AG09309 (cell line): ENCODE measurements around the gene RAB1A.

ENCODE experiments used
- DNase-seq: peaks from one replicate; pipeline ENCODE4 v3.0.0-alpha.2; 2010; ENCODE audit warnings: low read depth
- H3K4me3 ChIP-seq: 2 replicates; pipeline ENCODE4 v1.5.1; 2011; ENCODE audit warnings: mild to moderate bottlenecking, low read depth, low read length, moderate library complexity; ENCODE audit not compliant: control insufficient read depth
- TF ChIP-seq, protein P1 (sequence below): IDR thresholded peaks from 2 replicates; pipeline ENCODE4 v1.5.1; 2011; ENCODE audit warnings: mild to moderate bottlenecking, low read depth, low read length, inconsistent platforms; ENCODE audit not compliant: insufficient read depth, control insufficient read depth; ENCODE audit errors: missing control alignments

RAB1A gene

DNA sequence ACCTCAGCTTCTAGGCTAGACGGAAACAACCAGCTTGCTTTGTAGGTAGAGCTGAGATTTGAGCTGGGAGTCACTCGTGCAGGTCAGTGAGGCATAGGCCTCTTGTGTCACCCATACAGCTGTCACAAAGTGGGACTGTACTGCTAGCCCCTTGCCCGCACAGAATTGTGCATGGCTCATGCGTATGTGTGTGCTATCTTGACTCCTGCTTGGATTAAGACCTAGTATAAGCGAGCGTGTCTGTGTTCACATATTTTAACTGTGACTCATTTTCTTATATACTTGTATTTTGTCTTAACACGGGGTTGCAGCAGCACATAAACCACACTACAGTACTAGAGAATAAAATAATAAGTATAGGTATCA is 53.6 kb downstream of the RAB1A start:
- H3K4me3 ChIP-seq = no peak overlapping the region
- TF ChIP-seq, protein P1, sequence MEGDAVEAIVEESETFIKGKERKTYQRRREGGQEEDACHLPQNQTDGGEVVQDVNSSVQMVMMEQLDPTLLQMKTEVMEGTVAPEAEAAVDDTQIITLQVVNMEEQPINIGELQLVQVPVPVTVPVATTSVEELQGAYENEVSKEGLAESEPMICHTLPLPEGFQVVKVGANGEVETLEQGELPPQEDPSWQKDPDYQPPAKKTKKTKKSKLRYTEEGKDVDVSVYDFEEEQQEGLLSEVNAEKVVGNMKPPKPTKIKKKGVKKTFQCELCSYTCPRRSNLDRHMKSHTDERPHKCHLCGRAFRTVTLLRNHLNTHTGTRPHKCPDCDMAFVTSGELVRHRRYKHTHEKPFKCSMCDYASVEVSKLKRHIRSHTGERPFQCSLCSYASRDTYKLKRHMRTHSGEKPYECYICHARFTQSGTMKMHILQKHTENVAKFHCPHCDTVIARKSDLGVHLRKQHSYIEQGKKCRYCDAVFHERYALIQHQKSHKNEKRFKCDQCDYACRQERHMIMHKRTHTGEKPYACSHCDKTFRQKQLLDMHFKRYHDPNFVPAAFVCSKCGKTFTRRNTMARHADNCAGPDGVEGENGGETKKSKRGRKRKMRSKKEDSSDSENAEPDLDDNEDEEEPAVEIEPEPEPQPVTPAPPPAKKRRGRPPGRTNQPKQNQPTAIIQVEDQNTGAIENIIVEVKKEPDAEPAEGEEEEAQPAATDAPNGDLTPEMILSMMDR = no peak
- peak; percentile 43 for DNase-seq

DNA sequence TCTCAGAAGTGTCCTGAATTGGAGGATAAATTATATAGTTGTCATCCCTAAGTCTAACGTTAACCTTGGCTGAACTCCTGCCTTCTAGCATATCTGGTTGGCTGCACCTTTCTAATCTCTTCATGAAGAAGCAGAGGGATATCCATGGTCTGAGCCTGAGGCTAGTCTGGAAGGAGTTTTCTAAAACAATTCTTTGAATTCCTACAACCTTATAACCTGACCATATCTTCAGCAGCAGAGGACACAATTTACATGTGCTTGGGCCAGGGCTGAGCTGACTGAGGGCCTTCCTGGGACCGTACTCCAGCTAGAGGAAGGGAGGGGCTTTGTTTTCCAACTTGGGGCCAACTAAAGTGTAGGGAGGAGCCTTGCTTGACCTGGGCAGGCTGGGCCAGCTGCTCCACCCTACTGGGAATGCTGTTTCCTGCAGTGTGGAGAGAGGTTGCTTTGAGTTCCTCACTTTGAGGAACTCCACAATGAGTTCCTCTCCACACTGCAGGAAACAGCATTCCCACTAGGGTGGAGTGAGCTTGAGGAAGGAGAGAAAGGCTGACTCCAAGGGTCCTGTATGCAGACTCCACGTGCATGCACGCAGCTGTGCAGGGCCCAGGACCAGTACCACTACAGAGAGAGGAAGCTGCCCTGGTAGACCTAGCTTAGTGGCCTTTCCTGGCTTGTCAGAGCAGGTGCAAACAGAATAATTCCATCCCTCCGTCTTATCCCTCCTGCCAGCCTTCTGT is 54.1 kb downstream of the RAB1A start:
- DNase-seq = no peak
- TF ChIP-seq, protein P1 = no peak
- no peak overlapping the region for H3K4me3 ChIP-seq

DNA sequence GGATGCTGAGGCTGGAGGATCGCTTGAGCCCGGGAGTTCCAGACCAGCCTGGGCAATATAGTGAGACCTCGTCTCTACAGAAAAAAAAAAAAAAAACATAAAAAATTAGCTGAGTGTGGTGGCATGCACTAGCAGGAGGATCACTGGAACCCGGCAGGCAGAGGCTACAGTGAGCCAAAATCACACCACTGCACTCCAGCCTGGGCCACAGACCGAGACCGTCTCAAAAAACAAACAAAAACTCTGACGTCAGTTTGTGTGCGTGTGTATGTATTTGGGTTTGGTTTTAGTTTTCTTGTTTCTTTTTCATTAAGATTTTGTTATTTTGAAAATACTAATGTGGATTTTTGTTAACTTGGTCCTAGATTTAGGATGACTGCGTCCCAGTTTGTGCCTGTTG is 54.7 kb downstream of the RAB1A start:
- no peak overlapping the region for H3K4me3 ChIP-seq
- TF ChIP-seq, protein P1 = no peak
- DNase-seq = no peak

DNA sequence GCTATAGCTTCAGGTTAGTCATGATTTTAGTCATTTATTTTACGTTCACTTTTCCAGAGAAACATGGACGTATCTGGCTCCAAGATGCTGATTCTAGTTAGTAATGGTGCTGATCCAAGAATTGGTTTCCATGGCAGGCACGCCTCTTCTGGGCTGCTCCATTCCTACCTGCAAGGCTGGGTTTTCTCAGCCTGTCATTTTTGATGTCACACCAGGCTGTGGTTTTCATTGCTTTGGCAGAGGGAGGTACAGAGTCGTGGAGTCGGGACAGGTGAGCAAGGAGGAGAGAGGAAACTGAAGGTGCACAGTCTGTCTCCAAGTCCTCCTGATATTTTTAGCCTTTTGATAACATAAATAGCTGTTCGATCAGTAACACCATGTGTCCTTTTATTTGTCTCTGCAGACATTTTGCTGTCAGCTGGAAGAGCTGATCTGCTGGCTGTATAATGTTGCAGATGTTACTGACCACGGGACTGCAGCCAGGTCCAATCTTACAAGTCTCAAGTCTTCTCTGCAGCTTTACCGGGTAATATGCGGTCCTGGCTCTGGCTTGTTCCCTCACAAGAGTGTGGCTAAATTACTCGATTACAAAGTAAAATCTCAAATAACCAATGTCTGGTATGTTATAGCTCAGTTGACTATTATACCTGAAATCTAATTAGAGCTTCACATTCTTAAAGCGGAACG is 55.9 kb downstream of the RAB1A start:
- no peak overlapping the region for H3K4me3 ChIP-seq
- TF ChIP-seq, protein P1 = no peak
- no peak for DNase-seq

DNA sequence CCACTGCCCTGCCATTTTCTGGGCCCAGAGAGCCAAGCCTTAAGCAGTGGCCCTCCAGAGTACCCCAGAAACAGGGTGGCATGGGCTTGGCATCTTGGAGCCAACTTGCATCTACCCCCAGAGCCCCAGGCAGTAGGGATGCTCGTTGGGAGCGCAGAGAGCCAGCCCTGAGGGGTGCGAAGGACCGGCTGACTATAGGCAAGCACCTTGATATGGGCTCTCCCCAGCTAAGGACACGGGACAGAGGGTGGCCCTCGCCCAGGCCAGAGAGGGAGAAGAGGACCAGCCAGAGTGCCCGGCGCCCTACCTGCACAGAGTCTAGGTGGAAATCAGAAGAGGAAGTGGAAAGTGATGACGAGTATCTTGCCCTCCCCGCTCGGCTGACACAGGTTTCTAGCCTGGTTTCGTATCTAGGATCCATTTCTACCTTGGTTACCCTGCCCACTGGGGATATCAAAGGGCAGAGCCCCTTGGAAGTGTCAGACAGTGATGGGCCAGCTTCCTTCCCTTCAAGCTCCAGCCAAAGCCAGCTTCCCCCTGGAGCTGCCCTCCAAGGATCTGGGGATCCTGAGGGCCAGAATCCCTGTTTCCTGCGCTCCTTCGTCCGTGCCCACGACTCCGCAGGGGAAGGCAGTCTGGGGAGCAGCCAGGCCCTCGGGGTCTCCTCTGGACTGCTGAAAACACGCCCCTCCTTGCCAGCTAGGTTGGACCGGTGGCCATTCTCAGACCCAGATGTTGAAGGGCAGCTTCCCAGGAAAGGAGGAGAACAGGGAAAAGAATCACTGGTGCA is 57.5 kb downstream of the RAB1A start:
- TF ChIP-seq, protein P1 = no peak
- H3K4me3 ChIP-seq = no peak overlapping the region
- DNase-seq = no peak

DNA sequence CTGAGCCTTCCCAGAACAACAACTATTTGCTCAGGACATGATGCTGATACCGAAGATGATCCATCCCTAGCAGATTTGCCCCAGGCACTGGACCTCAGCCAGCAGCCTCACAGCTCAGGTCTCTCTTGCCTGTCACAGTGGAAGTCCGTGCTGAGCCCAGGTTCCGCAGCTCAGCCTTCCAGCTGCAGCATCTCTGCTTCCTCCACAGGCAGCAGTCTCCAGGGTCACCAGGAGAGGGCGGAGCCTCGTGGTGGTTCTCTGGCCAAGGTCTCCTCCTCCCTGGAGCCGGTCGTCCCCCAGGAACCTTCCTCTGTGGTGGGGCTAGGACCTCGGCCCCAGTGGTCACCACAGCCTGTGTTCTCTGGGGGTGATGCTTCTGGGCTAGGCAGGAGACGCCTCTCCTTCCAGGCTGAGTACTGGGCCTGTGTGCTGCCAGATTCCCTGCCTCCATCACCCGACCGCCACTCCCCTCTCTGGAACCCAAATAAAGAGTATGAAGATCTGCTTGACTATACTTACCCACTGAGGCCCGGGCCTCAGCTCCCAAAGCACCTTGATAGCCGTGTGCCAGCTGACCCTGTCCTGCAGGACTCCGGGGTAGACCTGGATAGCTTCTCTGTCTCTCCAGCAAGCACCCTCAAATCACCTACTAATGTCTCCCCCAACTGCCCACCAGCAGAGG is 58.3 kb downstream of the RAB1A start:
- DNase-seq = no peak

More for the DNA sequence above, 58.3 kb downstream of the RAB1A start:
- H3K4me3 ChIP-seq = no peak overlapping the region
- TF ChIP-seq, protein P1 = peak; percentile 41
